AG09319 (cell line): ENCODE measurements around the gene VAT1.
"Not testable (repeated sequence)": the region's sequence is repeated elsewhere in the genome, so short reads cannot be mapped to it uniquely, and the experiment has no call there.

ENCODE experiments used
- DNase-seq: peaks from one replicate; pipeline ENCODE4 v3.0.0-alpha.2; 2010; ENCODE audit warnings: low read depth; ENCODE audit errors: extremely low read depth
- CTCF ChIP-seq: IDR thresholded peaks from 2 replicates; pipeline ENCODE4 v1.5.1; 2011; ENCODE audit warnings: low read depth, mild to moderate bottlenecking, inconsistent platforms, low read length, moderate library complexity

The VAT1 gene

GRCh38 chr17:43021741-43022512 is at the start of gene VAT1:
Gene VAT1 (minus strand): TSS chr17:43022385. CDS start chr17:43022322, 63 bp downstream.
- TF ChIP-seq CTCF: no peak
- no peak for DNase-seq

GRCh38 chr17:43070872-43071271 is 48.7 kb upstream of the VAT1 start:
- no peak for DNase-seq
- TF ChIP-seq CTCF: no peak

DNA sequence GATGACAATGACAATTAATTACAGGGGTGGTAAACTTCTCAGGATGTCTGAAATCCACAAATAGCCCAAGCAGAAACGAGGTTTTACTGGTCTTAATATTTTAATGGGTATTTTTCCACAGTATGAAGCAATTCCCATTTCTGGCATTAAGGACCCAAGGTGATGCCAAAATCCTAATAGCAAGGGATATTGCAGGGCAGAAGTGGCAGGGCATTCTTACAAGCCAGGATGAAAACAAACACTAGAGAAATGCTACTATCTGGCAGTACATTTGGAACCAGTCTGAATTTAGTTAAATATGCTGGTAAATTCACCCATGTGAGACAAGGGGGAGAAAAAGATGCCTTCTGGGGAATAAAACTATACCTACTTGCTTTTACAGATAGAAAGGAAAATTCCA is 48.1 kb upstream of the VAT1 start:
- no peak for DNase-seq
- no peak for TF ChIP-seq CTCF

- no peak for DNase-seq
- TF ChIP-seq CTCF: no peak
Measured at GRCh38 chr17:43069368-43069898, 47.2 kb upstream of the VAT1 start.

GRCh38 chr17:43068570-43069367 is 46.6 kb upstream of the VAT1 start:
- TF ChIP-seq CTCF: no peak
- DNase-seq: no peak

DNA sequence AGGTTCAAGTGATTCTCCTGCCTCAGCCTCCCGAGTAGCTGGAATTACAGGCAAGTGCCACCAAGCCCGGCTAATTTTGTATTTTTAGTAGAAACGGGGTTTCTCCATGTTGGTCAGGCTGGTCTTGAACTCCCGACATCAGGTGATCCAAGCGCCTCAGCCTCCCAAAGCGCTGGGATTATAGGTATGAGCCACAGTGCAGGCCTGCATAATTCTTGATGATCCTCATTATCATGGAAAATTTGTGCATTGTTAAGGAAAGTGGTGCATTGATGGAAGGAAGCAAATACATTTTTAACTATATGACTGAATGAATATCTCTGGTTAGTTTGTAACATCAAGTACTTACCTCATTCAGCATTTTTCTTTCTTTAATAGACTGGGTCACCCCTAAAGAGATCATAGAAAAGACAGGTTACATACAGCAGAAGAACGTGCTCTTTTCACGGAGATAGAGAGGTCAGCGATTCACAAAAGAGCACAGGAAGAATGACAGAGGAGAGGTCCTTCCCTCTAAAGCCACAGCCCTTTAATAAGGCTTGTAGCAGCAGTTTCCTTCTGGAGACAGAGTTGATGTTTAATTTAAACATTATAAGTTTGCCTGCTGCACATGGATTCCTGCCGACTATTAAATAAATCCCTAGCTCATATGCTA is 40.9 kb upstream of the VAT1 start:
- TF ChIP-seq CTCF: no peak
- no peak for DNase-seq

DNA sequence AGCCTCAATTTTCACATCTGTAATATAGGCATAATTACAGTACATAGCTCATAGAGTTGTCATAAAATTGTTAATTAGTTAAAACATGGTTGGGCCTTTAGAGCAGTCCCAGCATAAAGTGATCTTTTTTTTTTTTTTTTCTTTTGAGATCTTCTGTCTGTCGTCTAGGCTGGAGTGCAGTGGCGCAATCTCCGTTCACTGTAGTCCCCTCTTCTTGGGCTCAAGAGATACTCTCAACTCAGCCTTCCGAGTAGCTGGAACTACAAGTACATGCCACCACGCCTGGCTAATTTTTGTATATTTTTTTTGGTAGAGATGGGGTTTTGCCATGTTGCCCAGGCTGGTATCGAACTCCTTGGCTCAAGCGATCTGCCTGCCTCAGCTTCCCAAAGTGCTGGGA is 33.9 kb upstream of the VAT1 start:
- no peak for TF ChIP-seq CTCF
- DNase-seq: no peak

DNA sequence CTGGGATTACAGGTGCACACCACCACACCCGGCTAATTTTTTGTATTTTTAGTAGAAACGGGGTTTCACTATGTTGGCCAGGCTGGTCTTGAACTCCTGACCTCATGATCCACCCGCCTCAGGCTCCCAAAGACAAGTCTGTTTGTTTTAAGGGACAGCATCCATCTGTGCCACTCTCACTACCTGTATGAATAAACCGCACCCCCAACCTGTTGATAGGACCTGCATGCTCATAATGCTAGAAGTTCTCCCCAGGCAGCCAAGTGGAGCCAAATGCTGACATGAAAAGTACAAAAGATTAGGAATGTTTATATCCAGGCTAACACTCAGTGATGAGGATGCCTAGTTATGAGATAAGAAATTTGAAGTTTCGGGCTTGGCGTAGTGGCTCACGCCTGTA is 30.8 kb upstream of the VAT1 start:
- DNase-seq: not testable (repeated sequence)
